Measurements from ENCODE around the gene TBCA.
"Not testable (repeated sequence)": the region's sequence is repeated elsewhere in the genome, so short reads cannot be mapped to it uniquely, and the experiment has no call there.

The TBCA gene

GRCh38 chr5:77772729-77773128 lies 3.4 kb downstream of the TBCA start:
- no peak for DNase-seq (ENCODE audit: low read depth)

- no peak for DNase-seq (ENCODE audit: low read depth)
Measured at GRCh38 chr5:77771452-77771851, 4.7 kb downstream of the TBCA start.

- DNase-seq (ENCODE audit: low read depth) = peak; percentile 7
Measured at GRCh38 chr5:77770293-77771005, 5.7 kb downstream of the TBCA start.

- no peak for DNase-seq (ENCODE audit: low read depth)
Measured at GRCh38 chr5:77768978-77769377, 7.2 kb downstream of the TBCA start.

- DNase-seq (ENCODE audit: low read depth) = no peak
Measured at GRCh38 chr5:77767301-77767700, 8.8 kb downstream of the TBCA start.

- no peak for DNase-seq (ENCODE audit: low read depth)
Measured at GRCh38 chr5:77761606-77762005, 14.5 kb downstream of the TBCA start.

- DNase-seq (ENCODE audit: low read depth) = no peak
Measured at GRCh38 chr5:77758141-77758938, 17.8 kb downstream of the TBCA start.

GRCh38 chr5:77751328-77752023 lies 24.7 kb downstream of the TBCA start:
- DNase-seq (ENCODE audit: low read depth) = no peak

GRCh38 chr5:77750928-77751327 lies 25.2 kb downstream of the TBCA start:
- not testable (repeated sequence) for DNase-seq (ENCODE audit: low read depth)

- no peak for DNase-seq (ENCODE audit: low read depth)
Measured at GRCh38 chr5:77748160-77748559, 28.0 kb downstream of the TBCA start.

GRCh38 chr5:77744116-77744515 lies 32.0 kb downstream of the TBCA start:
- no peak for DNase-seq (ENCODE audit: low read depth)

GRCh38 chr5:77743181-77743580 lies 33.0 kb downstream of the TBCA start:
- DNase-seq (ENCODE audit: low read depth) = peak; percentile 69

GRCh38 chr5:77741608-77742007 lies 34.5 kb downstream of the TBCA start:
- no peak for DNase-seq (ENCODE audit: low read depth)

- DNase-seq (ENCODE audit: low read depth) = no peak
Measured at GRCh38 chr5:77734885-77735284, 41.3 kb downstream of the TBCA start.

- no peak for DNase-seq (ENCODE audit: low read depth)
Measured at GRCh38 chr5:77733130-77733529, 43.0 kb downstream of the TBCA start.

- DNase-seq (ENCODE audit: low read depth) = no peak
Measured at GRCh38 chr5:77727190-77727589, 48.9 kb downstream of the TBCA start.

GRCh38 chr5:77725616-77726015 lies 50.5 kb downstream of the TBCA start:
- DNase-seq (ENCODE audit: low read depth) = peak; percentile 18

- no peak for DNase-seq (ENCODE audit: low read depth)
Measured at GRCh38 chr5:77724934-77725333, 51.2 kb downstream of the TBCA start.

- no peak for DNase-seq (ENCODE audit: low read depth)
Measured at GRCh38 chr5:77719666-77720363, 56.3 kb downstream of the TBCA start.

- DNase-seq (ENCODE audit: low read depth) = no peak
Measured at GRCh38 chr5:77718934-77719610, 57.1 kb downstream of the TBCA start.

GRCh38 chr5:77709993-77710685 lies 66.0 kb downstream of the TBCA start:
- peak; percentile 11 for DNase-seq (ENCODE audit: low read depth)

Data from EH (cell line).